ENCODE measurements around the gene SRBD1.

The SRBD1 gene

DNA sequence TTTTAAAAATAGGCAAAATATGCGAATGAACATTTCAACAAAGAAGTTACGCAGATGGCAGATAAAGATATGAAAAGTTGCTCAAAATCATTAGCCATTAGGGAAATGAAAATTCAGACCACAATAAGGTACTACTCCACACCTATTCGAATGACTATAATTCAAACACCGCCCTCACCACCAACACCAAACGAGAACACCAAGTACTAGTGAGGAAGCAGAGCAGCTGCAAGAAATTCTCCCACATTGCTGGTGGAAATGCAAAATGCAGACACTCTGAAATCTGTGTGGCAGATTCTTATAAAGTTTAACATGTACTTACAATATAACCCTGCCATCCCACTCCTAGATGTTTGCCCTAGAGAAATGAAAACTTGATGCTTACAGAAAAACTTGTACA, 23.2 kb upstream of the SRBD1 start:
- H3K4me3 ChIP-seq (ENCODE audit: control insufficient read depth, low read depth, low read length): no peak overlapping the region
- TF ChIP-seq, protein P1, sequence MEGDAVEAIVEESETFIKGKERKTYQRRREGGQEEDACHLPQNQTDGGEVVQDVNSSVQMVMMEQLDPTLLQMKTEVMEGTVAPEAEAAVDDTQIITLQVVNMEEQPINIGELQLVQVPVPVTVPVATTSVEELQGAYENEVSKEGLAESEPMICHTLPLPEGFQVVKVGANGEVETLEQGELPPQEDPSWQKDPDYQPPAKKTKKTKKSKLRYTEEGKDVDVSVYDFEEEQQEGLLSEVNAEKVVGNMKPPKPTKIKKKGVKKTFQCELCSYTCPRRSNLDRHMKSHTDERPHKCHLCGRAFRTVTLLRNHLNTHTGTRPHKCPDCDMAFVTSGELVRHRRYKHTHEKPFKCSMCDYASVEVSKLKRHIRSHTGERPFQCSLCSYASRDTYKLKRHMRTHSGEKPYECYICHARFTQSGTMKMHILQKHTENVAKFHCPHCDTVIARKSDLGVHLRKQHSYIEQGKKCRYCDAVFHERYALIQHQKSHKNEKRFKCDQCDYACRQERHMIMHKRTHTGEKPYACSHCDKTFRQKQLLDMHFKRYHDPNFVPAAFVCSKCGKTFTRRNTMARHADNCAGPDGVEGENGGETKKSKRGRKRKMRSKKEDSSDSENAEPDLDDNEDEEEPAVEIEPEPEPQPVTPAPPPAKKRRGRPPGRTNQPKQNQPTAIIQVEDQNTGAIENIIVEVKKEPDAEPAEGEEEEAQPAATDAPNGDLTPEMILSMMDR (IDR thresholded peaks at IDR 0.05; ENCODE audit: control insufficient read depth, insufficient read depth, low read depth, low read length, missing control alignments): no peak
- no peak for DNase-seq (ENCODE audit: low read depth)

DNA sequence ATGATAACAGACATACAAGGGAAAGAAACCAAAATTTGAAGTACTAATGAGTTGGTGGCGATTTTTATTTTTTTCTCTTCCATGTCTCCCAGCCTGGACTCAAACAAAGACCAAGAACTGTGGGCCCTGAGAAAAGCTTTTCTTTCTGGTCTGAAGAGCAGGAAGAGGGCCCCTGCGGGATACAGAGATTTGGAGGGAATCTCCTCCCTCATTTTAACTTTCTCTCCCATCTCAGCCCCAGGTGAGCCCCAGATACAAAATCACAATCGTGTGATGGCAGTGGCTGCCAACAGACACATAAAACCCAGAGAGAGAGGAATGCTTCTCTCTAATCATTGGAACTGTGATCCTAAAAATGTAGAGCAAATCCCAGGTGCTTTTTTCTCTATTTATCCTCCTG, 20.9 kb upstream of the SRBD1 start:
- TF ChIP-seq, protein P1 (IDR thresholded peaks at IDR 0.05; ENCODE audit: control insufficient read depth, insufficient read depth, low read depth, low read length, missing control alignments): no peak
- H3K4me3 ChIP-seq (ENCODE audit: control insufficient read depth, low read depth, low read length): no peak overlapping the region
- no peak for DNase-seq (ENCODE audit: low read depth)

DNA sequence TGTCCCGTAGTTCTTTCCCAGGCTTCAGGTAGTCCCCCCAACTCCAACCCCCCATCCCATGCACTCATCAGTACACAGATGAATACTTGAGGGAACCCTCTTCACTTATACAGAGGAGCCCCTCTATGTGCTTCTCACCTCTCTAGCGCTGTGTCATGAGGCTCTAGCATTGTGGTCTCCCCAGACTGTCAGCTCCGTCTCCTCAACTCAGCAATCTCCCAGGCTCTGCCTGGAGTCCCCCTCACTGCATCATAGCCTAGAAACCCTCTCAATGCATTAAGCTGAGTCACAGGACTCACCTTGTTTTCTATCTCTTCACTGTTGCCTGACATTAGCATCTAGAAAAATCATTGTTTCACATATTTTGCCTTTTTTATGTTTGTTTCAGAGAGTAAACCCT, 20.3 kb upstream of the SRBD1 start:
- no peak overlapping the region for H3K4me3 ChIP-seq (ENCODE audit: control insufficient read depth, low read depth, low read length)
- no peak for DNase-seq (ENCODE audit: low read depth)
- TF ChIP-seq, protein P1 (IDR thresholded peaks at IDR 0.05; ENCODE audit: control insufficient read depth, insufficient read depth, low read depth, low read length, missing control alignments): no peak

DNA sequence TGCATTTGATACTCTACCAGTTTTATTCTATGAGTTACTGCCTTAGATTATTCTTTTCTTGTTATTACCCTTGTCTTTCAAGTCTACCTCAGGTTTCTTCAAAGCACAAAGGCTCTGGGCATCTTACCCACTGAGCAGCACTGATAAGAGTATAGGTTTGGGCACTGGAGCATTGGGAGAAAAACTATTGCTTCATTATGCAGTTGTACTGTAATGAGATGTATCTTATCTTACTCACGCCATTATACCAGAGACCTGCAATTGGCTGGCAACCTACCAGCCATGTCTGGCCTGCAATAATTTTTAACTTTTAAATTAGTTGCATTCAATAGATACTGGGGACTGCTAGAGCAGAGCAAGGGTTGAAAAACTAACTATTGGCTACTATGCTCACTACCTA, 18.9 kb upstream of the SRBD1 start:
- DNase-seq (ENCODE audit: low read depth): no peak
- TF ChIP-seq, protein P1 (IDR thresholded peaks at IDR 0.05; ENCODE audit: control insufficient read depth, insufficient read depth, low read depth, low read length, missing control alignments): no peak
- no peak overlapping the region for H3K4me3 ChIP-seq (ENCODE audit: control insufficient read depth, low read depth, low read length)

DNA sequence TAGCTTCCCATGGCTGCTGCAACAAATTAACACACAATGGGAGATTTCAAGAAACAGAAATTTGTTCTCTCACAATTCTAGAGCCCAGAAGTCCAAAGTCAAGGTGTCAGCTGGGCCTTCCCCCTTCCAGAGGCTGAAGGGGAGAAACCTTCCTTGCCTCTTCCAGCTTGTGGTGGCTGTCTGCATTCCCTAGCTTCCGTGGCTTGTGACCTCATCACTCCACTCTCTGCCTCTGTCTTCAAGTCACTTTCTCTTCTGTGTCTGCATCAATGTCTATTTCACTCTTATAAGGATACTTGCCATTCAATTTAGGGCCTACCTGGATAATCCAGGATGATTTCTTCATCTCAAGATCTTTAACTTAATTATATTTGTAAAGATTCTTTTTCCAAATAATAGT, 16.8 kb upstream of the SRBD1 start:
- H3K4me3 ChIP-seq (ENCODE audit: control insufficient read depth, low read depth, low read length): no peak overlapping the region
- no peak for DNase-seq (ENCODE audit: low read depth)
- TF ChIP-seq, protein P1 (IDR thresholded peaks at IDR 0.05; ENCODE audit: control insufficient read depth, insufficient read depth, low read depth, low read length, missing control alignments): no peak

DNA sequence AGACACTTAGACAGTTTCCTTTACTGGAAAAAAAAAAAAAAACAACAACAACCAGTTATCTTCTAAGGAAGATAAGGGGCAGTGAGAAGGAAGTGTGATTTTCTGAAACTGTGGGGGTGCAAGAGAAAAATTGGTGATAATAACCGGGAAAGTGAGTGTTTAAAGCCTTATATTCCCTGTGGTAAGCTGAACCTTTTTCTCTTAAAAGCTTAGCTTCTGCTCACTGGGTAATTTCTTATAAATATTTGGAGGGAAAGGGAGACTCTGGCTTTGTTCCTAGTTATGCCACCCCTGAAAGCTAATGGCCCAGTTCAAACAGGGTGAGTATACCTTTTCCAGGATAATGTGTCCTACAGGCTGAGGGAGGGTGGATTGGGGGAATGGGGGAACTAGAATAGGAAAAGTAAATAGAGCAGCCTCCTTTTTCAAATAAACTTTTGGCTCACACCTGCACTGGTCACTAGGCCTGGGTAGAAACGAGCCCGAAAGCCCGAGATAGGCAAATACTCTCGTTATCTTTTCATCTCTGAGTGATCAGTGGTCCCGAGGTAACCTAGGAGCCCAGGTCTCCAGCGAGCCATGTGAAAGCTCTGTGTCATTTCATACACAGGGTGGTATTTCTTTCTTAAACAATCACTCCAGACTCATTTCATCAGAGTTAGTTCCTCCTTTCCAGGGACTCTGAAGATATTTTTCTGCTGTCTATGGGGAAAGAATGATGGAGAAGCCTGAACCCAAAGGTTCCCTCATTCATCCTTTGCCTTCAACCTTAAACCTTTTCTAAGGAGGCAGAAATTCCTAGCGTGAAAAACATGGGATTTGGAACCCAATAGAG, 15.5 kb upstream of the SRBD1 start:
- no peak overlapping the region for H3K4me3 ChIP-seq (ENCODE audit: control insufficient read depth, low read depth, low read length)
- no peak for DNase-seq (ENCODE audit: low read depth)
- TF ChIP-seq, protein P1 (IDR thresholded peaks at IDR 0.05; ENCODE audit: control insufficient read depth, insufficient read depth, low read depth, low read length, missing control alignments): no peak

All from AG09309 (cell line).